Prostate gland (tissue), 2 donors: ENCODE data around the gene B4GALT5.

Experiments used
- CTCF ChIP-seq, 4 experiments: fragments of 200-600 bp in 2 of 4; fragments of 450-650 bp in 2 of 4; sonication (generic) in 2 of 4; IDR thresholded peaks; 1 replicate in 3 of 4; 2 replicates in 1 of 4; pipeline ENCODE4 v1.5.1; 2016 to 2019; ENCODE audit warnings: antibody characterized with exemption in 4 of 4, mild to moderate bottlenecking in 2 of 4, moderate library complexity in 2 of 4
- POLR2A ChIP-seq: fragments of 450-650 bp; IDR thresholded peaks from one replicate; pipeline ENCODE4 v1.6.1; 2016; ENCODE audit warnings: antibody characterized with exemption, mild to moderate bottlenecking
- POLR2AphosphoS5 ChIP-seq: sonication (generic); formaldehyde crosslinking; IDR thresholded peaks from one replicate; pipeline ENCODE4 v1.6.1; 2017; ENCODE audit warnings: antibody characterized with exemption

DNA sequence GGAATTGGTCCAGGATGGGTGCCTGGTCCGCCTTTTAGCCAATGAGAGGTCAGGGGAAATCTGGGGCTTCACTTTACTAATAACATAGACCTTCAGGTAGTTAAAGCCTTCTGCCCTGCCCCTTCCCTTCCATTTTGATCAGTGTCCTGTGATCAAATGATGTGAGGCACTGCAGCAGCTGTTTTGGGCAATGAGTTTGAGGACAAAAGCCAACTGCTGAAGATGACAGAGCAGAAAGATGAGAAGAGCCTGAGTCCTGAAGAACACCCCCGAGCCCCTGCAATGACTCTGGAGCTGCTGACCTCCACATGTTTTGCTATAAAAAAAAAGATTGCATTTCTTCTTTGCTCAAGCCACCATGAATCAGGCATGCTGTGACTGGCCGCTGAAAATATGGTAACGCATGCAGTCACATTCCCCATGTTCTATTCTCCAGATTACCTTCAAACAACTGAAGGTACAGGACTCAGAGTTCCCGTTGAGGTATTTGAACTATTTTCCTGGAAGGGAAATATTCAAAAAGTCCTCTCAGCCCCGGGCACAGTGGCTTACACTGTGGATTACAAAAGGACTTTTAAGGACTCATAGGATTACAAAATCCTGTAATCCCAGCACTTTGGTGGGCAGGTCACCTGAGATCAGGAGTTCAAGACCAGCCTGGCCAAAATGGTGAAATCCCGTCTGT, 45.7 kb upstream of the B4GALT5 start:
- TF ChIP-seq CTCF (IDR thresholded peaks at IDR 0.05): no peak
- no peak for TF ChIP-seq POLR2A
- TF ChIP-seq POLR2AphosphoS5: no peak
